GM10847 (cell line): Measurements from ENCODE around the gene POMP.

Experiments
- POLR2A ChIP-seq: IDR thresholded peaks from 2 replicates; pipeline ENCODE4 v1.6.1; 2011; ENCODE audit not compliant: insufficient read length; ENCODE audit errors: extremely low read depth

Gene POMP

GRCh38 chr13:28658796-28659620, at the start of gene POMP:
POMP (plus strand) TSS chr13:28659130; CDS start chr13:28659185, 55 bp downstream.
- TF ChIP-seq POLR2A, result peak; percentile 95

- TF ChIP-seq POLR2A, result no peak
Measured at GRCh38 chr13:28609381-28609780, 49.5 kb upstream of the POMP start.

- no peak for TF ChIP-seq POLR2A
Measured at GRCh38 chr13:28609926-28610325, 49.0 kb upstream of the POMP start.

- TF ChIP-seq POLR2A, result no peak
Measured at GRCh38 chr13:28610996-28611395, 47.9 kb upstream of the POMP start.

GRCh38 chr13:28611654-28612131, 47.2 kb upstream of the POMP start:
- no peak for TF ChIP-seq POLR2A

- TF ChIP-seq POLR2A, result no peak
Measured at GRCh38 chr13:28613562-28613961, 45.4 kb upstream of the POMP start.

GRCh38 chr13:28615916-28616446, 42.9 kb upstream of the POMP start:
- no peak for TF ChIP-seq POLR2A

GRCh38 chr13:28618230-28618994, 40.5 kb upstream of the POMP start:
- TF ChIP-seq POLR2A, result no peak

GRCh38 chr13:28620011-28620830, 38.7 kb upstream of the POMP start:
- TF ChIP-seq POLR2A, result no peak

GRCh38 chr13:28621449-28621848, 37.5 kb upstream of the POMP start:
- TF ChIP-seq POLR2A, result no peak

GRCh38 chr13:28622286-28622685, 36.6 kb upstream of the POMP start:
- no peak for TF ChIP-seq POLR2A

GRCh38 chr13:28623782-28624706, 34.9 kb upstream of the POMP start:
- no peak for TF ChIP-seq POLR2A

- TF ChIP-seq POLR2A, result no peak
Measured at GRCh38 chr13:28624707-28625432, 34.1 kb upstream of the POMP start.
